Activated CD4-positive, alpha-beta T cell treated with anti-CD3 and anti-CD28 coated beads, Interleukin-2, amount 50 U/mL, for 16 hours (primary cell): ENCODE data around the gene PRMT3.
"Not testable (repeated sequence)": the region's sequence is repeated elsewhere in the genome, so short reads cannot be mapped to it uniquely, and the experiment has no call there.

ENCODE experiments used
- DNase-seq: peaks from one replicate; pipeline ENCODE4 v3.0.0-alpha.2; 2020

Gene PRMT3

GRCh38 chr11:20457934-20458680 is 70.6 kb downstream of the PRMT3 start:
- no peak for DNase-seq

- no peak for DNase-seq
These were observed 71.6 kb downstream of the PRMT3 start for GRCh38 chr11:20458905-20459632.

DNA sequence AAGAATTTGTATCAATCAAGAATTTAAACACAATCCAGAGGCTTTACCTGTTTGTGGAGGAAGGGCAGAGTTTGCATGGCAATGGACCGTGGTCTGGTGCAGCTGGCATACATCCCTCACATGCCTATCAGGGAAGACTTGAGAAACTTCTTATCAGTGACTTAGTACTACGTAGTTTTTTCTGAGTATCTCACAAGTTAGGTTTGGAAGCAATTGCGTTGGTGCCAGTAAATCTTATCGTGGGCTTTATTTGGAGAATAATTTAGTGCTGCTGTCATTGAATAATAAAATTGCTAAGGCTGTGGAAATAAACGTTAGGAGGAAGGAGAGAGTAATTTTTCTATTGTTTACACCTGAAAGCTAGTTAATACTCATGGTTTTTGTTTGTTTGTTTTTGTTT is 72.3 kb downstream of the PRMT3 start:
- no peak for DNase-seq

DNA sequence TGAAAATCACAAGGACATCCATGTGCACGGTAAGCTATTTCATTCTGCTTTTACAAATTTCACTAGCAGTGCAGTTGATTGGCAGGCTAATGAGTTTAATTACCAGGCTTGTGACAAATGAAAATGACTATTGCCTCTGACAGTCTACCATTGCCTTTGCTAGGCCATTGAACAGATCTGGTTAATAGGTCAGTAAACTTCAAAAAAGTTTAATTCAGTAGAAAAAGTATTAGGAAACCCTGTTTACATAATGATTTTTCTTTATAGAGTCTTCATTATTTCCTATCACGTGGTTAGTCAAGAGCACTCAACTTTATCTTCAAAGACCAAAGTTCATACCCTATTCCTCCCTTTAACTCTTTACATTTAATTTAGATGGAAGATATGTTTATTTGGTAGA is 77.0 kb downstream of the PRMT3 start:
- DNase-seq = no peak

- no peak for DNase-seq
These were observed 80.1 kb downstream of the PRMT3 start for GRCh38 chr11:20467487-20468185.

DNA sequence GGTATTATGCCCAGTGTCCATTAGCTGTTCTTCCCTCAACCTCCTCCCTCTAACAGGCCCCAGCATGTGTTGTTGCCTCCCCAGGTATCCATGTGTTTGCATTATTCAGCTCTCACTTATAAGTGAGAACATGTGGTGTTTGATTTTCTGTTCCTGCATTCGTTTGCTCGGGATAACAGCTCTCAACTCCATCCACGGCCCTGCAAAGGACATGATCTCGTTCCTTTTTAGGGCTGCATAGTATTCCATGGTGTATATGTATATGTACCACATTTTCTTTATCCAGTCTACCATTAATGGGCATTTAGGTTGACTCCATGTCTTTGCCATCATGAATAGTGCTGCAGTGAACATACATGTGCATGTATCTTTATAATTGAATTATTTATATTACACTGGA is 82.8 kb downstream of the PRMT3 start:
- no peak for DNase-seq

GRCh38 chr11:20471929-20472328 is 84.4 kb downstream of the PRMT3 start:
- not testable (repeated sequence) for DNase-seq

DNA sequence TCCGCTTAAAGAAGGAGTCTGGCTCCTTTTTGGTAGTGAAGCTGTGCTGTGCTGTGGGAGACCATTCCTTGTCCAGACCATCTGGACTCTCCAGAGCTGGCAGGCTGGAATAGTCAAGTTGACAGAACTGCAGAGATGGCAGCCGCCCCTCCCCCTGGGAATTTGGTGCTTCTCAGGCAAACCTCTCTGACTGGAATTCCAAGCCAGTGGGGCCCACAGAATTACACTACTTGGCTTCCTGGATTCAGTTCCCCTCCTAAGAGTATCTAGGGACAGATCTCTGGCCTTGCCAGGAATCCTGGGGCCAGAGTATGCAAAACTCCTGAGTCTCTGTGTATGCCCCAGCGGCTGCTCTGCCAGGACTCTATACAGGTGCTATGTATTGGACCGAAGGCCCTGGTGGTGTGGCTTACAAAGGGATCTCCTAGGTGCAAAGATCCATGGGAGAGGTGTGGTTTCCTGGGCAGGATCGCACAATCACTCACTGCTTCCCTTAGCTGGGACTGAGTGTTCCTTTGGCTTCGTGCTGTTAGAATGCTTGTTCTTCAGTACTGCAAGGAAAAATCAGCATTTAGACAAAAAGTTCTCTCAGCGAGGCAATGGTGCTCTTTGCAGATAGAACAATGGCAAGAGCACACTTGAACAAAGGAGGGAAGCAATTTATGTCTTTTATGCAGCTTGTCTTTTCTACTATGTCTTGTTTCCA is 86.8 kb downstream of the PRMT3 start:
- DNase-seq = no peak

GRCh38 chr11:20474882-20475517 is 87.5 kb downstream of the PRMT3 start:
- no peak for DNase-seq

GRCh38 chr11:20477418-20478090 is 90.0 kb downstream of the PRMT3 start:
- DNase-seq = no peak

DNA sequence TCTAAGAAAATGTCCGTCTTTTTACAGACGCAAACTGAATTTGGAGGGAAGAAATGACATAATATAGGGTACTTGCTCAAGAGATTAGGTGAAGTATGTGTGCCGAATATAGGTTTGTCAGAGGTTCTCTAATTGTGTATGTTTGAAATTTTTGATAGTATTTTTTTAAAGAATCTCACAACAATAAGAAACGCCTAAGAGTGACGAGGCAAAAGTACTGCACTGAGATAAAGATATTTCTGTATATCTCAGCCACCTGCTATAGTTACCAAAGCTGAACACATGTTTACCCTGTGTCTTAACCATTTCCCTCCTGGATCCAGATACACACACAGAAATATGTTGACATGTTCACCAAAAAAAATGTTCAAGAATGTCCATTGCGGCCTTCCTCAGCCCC is 92.0 kb downstream of the PRMT3 start:
- DNase-seq = no peak

- no peak for DNase-seq
These were observed 96.4 kb downstream of the PRMT3 start for GRCh38 chr11:20483931-20484330.

DNA sequence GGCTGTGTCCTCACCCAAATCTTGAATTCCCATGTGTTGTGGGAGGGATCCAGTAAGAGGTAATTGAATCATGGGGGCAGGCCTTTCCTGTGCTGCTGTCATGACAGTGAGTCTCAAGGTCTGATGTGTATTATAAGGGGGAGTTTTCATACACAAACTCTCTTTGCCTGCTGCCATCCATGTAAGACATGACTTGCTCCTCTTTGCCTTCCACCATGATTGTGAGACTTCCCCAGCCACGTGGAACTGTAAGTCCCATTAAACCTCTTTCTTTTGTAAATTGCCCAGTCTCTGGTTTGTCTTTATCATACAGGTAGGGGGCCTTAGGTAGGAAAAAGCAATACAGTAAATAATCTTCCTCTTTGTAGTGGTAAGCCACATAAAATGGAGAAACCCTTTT is 96.9 kb downstream of the PRMT3 start:
- DNase-seq = not testable (repeated sequence)

DNA sequence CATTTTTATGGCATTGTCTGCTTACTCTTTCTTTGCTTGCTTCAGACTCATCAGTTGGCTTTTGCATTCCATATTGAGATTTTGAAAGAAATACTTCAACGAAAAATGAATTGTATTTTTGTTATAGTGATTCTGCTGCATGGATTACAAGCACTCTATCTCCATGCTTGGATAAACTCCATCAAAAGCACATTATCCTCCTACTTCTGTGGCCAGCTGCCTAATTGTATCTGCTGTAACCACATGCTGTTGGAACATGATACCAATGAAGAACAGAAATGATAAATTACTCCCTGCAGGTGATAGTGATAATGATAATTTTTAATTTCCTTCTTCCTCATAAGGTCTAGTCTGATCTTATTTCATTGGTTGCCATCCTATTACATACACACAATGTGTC is 100.8 kb downstream of the PRMT3 start:
- no peak for DNase-seq

DNA sequence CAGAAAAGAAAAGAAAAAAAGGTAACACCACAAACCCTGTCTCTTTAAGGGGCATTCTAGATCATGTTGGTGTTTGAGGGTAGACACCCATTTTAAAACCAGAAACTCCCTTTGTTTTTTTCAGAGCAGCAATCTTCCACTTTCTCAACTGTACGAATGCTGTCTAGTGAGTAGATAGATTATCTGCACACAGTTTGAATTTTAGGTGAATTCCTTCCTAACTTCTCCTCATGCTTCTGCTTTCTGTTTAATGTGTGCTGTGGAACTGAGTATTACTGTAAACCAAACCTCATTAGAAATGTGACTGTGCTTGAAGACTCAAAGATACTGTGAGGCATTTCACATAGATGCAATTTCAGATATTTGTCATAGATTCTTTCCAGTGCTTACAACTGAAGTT is 102.4 kb downstream of the PRMT3 start:
- peak; percentile 12 for DNase-seq

DNA sequence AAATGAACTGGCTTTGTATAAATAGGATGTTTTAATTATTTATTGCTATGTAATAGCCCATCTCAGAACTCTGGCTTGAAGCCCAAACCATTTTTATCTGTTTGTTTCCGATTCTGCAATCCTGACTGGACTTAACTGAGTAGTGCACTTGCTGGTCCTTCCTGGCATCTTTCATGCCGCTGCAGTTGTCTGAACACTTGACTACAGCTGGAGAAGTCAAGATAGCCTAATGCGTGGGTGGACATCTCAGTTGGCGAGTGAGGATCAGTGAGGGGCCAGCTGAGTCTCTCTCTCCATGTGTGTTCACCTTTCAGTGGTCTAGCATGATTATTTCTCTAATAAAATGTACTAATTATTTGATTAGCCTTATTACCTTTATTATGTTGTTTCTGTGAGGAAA is 105.8 kb downstream of the PRMT3 start:
- DNase-seq = no peak

DNA sequence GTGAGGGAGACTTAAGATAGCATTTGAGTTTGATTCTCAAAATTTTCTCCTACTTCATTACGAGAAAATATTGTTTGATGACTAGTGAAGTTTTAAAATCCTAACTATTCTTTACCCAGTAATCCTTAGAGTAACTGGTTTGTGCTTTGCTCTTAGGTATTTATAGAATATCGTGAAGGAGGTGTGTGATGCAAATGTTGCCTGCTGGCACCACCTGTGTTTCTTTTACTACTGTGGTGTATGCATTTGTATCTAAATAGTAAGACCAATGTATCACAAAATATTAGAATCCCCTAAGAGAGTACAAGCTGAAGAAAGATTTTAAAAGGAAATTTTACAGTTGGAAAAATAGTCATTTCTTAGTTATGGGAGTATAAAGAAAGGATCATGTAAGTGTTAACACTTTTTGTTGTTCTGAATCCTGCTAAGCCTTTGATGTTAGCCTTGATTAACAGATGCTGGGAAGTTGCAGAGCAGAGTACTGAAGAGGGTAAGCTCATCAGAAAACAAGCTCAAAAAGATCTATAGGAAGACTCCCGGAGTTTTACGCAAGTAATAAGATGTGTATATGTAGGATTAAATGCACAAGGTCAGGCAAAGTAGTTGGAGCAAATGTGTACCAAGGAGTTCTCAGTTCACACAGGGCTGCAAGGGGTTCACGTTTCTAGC is 109.7 kb downstream of the PRMT3 start:
- no peak for DNase-seq

- no peak for DNase-seq
These were observed 113.7 kb downstream of the PRMT3 start for GRCh38 chr11:20501252-20501651.

- DNase-seq = no peak
These were observed 114.5 kb downstream of the PRMT3 start for GRCh38 chr11:20501971-20502370.

DNA sequence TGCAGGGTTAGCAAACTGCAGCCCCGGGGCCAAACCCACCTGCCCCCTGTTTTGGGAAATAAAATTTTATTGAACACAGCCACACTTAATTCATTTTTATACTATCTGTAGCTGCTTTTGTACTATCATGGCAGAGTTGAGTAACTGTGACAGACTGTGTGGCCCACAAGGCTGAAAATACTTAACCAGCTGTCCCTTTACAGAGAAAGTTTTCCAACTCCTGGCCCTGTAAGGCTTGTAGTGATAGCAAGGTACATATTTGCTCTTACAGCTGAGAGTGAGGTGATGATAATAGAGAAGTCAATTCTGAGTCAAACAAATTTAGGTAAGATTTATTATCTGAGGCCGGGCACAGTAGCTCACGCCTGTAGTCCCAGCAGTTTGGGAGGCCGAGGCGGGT is 124.5 kb downstream of the PRMT3 start:
- DNase-seq = no peak

GRCh38 chr11:20512869-20513268 is 125.4 kb downstream of the PRMT3 start:
- DNase-seq = no peak
